ENCODE measurements around the gene USP20.
"Not testable (repeated sequence)": the region's sequence is repeated elsewhere in the genome, so short reads cannot be mapped to it uniquely, and the experiment has no call there.

The USP20 gene

DNA sequence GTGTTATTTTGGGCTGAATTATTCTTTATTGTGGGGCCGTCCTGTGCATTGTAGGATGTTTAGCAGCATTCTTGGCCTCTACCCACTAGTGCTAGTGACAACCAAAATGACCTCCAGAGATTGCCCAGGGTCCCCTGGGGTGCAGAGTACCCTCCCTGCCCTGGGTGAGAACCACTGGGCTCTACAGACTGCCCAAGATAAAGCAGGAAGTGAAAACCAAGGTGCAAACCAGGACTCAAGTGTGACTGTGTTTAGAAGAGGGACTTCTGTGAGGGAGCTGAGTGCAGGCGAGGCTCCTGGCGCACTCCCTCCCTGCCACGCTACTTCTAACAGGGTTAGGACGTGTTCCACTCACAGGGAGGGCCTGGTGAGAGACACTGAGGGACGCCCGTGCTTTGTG, 41.6 kb downstream of the USP20 start:
- DNase-seq = no peak

DNA sequence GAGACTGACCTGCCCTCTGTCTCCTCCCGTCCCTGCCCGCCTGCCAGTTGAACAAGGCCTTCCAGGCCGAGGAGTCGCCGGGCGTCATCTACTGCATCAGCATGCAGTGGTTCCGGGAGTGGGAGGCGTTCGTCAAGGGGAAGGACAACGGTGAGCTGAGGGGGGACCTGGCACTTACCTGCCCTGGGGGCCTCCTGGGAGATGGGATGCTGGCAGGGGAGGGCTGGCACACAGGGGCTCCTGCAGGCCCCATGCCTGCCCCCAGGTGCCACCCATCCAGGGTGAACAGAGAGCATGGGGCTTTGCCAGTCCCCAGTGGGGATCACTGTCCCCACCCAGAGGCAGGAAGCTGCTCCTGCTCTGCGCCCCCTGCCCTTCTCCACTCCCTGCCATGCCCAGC, 43.0 kb downstream of the USP20 start:
- no peak for DNase-seq

DNA sequence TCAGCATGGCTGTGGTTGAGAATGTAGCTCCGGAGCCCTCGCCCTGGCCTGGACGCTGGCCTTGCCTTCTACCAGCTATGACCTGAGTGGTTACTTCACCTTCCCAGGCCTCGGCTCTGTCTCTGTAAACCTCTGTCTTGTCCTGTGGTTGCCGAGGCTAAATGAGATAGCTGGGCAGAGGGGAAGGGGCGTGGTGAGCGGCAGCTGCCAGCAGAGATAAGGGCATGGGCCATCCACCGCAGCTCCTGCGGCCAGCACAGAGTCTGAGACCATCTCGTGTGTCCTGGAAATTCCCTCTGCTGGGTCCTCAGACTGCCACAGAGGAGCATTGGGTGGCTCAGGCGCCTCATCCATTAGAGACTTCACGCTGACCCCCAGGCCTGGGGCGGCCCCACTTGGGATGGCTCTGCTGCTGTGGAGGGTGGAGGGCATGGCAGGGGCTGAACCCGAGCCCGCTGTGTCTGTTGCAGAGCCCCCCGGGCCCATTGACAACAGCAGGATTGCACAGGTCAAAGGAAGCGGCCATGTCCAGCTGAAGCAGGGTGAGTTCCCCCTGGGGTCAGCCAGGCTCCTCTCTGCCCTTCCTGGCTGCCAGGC, 43.9 kb downstream of the USP20 start:
- no peak for DNase-seq

DNA sequence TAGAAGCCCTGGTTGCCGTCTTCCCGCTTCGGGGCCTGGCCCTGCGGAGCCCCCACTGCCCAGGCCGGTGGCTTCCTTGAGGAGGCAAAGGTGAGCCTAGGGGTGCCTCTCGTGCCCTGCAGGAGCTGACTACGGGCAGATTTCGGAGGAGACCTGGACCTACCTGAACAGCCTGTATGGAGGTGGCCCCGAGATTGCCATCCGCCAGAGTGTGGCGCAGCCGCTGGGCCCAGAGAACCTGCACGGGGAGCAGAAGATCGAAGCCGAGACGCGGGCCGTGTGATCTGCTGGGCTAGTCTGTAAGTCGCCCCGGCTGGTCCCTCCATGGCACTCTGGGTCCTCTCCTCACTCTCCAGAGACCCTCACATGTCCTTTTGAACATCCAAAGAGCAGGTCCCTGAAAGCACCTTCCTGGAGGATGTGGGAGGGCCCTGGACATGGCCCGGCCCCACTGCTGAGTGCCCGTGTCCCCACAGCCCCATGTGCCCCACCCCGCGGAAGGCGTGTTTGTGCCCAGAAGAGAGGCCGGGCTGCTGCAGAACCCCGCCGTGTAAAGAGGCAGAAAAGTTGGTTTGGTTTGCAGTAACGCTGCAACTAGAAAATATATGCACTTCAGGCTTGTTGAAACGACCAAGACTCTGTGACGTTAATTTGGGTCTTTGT, 44.9 kb downstream of the USP20 start:
- no peak for DNase-seq

DNA sequence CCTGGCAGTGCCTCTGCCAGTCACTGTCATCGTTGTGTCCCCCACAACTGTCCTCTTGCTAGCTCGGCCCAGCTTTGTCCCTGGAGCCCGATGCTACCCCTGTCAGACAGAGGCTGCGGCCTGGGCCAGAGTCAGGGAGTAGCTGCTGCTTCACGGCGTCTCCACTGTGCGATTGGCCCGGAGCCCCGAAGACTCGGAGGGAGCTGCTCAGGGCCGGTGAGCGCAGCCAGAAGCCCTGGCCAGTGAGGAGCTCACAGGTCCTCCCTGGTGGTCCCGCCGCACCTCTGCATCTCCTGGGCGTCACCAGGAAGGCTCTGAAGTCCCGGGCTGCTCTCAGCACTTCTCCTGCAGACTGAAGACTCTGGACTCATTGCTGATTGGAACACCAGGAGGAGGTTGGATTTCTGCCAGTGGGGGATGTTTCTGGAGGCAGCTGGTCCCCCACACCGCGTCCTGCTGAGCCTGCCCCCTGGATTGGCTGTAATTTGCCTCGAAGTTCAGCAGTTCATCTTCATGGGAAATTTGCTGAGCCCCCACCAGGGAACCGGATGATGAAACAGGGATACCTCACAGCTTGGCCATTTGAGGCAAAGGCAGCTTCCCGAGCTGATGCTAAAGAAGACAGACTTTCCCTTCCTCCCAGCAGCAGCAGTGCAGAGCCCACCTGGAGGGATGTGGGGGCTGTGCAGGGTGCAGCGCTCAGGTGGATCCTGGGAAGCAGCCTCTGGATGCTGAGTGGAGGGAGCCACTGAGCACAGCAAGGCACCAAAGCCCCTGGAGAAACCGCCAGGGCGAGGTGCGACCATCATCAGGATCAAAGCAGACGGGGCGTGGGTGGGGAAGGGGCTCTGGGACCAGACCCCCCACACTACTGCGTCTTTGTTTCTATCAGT, 45.6 kb downstream of the USP20 start:
- DNase-seq = no peak

DNA sequence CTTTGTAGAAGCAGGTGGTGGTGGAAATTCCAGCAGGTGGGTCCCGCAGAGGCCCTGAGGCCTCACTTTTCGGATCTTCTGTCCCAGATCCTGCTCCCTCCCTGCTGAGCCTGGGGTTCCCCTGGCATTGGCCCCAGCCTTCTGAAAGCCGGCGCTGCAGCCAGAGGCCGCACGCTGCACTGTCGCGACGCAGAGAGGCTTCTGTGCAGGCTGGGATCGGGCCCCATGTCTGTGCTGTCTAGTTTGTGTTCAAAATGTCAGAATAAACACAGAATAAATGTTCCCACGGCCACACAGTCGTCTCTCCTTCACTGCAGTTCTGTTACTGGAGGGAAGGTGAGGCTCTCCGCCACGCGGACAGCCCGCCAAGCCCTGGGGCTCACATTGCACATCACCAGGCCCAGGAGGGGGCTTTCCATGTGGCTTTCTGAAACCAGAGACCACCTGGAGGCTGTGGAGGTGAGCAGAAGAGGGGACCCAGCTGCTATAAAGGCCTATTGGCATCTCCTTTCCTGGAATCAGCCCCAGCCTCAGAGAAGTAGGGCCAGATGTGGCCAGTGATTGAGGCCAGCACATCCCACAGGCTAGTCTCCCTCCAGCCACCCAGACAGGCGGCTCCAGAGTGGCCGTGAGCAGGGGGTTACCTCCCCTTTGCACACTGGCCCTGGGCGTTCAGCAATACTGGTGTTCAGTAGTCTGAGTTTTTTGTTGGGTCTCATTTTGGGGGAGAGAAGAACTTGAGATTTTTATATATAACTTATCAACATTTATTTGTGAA, 46.5 kb downstream of the USP20 start:
- DNase-seq = no peak

DNA sequence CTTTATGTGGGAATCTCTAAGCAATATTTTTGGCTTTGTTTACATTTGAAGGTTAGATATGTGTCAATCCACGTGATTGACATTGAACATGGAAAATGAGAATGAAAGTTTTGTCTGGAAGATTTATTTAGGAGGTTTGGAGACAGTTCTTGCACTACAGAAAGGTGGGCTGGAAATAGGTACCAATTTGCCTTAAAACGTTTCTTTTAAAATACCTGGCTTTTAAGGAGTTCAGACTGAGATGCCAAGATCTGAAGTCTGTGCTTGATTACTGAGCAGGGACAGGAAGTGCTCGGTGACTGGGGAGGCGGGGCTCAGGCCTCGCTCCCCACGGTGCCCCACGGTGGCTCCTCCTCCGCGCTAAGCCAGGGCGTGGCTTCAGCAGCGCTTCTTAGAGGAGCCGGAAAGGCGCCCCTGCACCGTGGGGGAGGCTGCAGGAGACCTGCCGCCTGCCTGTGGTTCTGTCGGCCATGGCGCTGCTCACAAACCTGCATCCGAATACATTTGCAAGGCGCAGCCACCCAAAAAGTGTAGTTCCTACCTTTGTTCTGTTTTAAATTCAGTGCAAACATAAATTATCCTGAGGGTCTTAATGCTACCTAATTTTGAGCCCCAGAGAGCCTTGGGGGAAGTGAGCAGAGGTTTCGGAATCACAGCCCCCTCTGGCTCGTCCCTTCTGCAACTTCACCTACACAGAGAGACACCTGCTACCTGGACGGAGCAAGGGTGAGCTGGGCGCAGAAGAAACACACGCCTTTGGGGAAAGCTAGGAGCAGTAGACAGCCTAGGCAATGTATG, 49.2 kb downstream of the USP20 start:
- peak; percentile 93 for DNase-seq

DNA sequence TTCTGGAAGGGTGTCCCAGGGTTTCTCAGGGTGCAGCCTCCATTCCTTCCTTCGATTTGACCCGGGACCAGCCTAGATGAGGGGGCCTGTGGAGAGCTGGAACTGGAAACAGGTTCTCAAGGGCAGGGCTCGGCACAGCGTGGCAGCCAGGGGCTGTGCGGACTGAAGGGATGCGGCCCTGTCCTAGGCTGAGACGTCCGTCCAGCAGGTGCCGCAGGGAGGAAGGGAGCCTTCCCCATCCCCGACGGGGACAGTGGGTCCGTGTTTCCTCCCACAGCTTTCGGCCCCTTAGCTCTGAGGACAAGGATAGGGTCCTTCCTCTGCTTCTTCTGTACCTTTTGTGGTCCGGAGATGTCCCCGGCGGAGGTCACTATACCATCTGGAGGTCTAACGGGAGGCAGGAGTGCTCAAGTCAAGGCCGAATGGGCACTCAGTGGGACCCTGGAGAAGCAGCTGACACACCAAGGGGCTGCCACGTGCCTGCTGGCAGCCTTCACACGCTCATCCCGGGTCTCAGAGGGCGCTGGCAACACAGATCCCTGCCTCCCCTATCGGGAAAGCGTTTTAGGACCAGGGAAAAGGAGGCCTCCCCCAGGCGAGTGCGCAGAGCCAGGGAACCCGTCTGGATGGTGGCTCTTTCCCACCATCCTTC, 49.9 kb downstream of the USP20 start:
- DNase-seq = peak; percentile 19

DNA sequence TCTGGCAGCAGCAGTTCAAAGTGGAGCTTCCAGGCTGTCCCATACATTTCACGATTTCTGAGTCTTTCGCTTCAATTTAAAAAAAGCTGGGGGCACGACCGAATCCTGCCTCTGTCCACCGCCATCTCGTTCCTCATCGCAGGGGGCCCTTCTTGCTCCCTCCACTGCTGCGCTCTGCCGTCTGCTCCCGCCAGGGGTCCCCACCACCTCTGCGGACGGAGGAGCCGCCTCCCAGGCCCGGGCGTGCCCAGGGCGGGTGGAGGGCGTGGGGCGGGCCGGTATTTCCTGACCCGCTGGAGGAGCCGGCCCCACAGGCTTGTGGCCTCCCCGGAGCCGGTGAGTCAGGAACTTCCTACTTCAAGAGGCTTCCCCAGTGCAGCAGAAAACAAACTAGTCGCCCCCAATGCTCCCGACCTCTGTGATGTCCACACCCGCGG, 50.4 kb downstream of the USP20 start:
- peak; percentile 91 for DNase-seq

DNA sequence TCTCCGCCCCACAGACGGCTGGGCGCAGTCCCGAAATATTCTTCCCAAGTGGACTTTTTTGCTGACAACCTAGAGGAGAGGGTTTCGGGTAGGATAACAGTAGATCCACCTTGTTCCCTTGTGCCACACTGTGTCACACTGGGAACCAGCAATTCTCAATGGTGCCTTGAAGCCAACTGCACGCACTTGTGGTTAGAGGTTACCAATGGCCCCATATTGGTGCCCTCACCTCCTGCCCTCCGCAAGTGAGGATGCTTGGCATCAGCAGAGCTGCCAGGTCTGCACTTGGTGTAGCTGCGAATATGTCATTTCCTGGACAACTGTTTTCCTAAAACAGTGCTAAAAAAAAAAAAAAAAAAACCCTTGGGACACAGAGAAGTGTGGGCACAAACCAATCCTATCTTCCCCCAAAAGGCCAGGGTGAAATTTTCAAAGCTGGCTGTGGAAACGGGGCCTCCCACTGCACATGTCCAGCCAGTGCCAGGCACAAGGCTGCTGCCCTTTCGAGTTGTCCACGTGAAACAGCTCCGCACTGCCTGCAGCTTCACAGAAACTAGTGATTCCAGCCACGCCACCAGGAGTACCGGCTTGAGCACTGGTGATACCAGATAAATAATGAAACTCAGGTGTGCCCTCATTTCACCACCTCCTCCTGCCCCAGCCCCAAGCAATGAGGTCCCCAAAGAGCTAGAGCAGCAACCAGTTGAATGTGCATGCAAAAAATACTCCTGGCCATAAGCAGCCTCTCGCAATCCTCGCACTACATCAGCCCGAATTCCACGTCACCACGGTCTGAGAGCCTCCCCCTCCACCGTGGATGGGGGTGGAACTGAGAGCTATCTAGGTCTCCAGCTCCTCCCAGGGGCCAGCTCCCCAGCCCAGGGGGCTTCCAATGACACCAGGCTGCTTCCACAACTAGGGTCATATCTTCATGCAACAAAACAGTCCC, 51.2 kb downstream of the USP20 start:
- peak; percentile 55 for DNase-seq

DNA sequence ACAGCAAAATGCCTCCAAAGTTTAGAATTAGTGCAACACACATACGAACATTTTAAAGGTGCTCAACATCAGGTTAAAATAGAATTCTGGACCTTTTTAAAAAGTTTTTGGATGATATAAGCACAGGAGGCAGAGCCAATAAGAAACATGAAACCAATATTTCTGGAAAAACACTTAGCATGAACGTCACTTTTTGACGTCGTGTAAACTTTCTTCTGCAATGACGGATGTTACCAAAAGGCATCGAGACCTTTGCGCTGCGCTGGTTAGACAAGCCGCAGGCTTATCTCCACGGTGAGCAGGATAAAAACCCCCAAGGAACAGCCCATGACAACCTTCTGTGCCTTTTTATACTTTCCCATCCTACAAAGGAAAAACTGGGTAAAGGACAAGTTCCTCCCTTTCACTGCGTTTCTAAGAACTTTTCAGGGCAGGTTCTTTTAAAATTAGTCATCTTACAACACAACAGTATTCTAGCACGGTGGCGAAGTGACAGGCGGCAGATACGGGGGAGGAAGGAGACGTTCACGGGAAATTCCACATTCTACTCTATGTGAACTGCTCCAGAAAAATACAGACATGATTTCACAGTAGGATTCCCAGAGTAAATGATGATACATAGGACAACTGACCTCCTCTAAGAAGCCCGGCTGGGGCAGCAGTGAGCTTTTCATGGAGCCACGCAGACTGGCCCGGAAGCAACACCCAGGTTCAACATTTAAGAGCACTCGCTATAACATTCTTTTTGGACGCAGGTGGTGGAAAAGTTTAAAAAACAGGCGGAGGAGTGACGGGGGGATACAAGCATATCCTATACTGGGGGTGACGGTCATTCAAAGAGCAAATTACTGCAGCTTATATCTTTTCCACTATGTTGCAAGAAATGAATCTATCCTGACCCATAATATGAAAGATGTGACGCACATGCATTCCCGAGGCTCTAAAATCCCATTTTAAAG, 52.4 kb downstream of the USP20 start:
- peak; percentile 79 for DNase-seq

DNA sequence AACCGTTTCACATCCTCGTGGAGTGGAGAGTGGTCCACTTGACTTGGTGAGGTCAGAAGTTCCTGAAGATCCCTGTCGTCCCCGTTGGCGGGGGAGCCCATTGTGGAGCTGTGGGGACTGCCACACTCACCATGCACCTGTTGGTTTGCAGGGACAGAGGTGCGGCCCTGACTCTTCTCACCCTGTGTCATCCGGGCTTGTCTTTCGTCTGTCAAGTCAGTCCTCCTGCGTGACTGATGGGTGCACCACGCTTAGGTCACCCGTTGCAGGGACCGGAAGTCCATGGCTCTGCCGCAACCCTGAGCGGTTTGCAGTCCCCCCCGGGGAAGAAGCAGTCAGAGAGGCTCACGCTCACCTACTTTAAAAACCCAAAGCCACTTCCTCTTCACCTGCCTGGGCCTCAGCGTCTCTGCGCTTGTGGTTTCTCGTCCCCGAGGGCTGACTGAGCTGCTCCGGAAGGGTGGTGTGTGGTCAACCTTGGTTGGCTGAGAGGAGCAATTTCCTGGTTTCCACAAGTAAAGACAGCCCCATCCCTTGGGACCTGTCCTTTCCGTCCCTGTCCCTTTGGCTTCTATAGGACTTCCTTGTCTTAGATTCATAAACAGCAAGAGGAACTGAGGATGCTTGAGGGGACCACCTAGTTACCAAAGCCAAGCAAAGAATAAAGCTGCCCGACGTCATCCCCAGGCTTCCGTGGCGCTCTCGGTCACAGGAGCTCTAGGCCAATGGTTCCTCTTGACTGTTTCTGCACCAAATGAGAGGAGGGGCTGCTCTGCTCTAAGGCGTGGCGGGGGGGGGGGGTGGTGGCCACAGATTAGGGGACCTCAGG, 53.2 kb downstream of the USP20 start:
- peak; percentile 97 for DNase-seq

DNA sequence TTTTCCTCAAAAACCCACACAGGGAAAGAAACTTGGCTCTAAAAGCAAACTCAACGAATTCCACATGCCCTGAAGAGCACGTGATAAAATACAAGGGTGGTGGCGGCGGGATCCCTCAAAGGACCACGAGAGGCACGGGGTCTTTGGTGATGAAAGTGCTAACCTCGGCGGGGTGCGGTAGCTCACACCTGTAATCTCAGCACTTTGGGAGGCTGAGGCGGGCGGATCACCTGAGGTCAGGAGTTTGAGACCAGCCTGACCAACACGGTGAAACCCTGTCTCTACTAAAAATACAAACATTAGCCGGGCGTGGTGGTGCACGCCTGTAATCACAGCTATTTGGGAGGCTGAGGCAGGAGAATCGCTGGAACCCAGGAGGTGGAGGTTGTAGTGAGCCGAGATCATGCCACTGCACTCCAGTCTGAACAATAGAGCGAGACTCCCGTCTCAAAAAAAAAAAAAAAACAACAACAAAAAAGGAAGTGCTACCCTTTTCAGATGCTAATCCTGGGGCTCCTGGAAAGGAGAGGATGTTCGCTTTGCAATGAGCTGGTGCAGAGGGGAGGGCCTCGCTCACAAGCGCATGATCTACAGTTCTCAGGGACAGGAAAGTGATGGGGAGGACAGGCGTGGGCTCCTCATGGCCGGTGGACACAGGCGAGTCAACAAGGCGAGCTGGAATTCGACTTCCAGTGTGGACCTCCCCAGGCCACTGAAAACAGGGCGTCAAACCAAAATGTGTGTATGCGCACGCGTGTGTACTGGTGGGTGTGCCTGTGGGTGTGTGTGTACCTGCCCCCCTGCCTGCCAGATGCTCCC, 54.1 kb downstream of the USP20 start:
- DNase-seq = peak; percentile 15

DNA sequence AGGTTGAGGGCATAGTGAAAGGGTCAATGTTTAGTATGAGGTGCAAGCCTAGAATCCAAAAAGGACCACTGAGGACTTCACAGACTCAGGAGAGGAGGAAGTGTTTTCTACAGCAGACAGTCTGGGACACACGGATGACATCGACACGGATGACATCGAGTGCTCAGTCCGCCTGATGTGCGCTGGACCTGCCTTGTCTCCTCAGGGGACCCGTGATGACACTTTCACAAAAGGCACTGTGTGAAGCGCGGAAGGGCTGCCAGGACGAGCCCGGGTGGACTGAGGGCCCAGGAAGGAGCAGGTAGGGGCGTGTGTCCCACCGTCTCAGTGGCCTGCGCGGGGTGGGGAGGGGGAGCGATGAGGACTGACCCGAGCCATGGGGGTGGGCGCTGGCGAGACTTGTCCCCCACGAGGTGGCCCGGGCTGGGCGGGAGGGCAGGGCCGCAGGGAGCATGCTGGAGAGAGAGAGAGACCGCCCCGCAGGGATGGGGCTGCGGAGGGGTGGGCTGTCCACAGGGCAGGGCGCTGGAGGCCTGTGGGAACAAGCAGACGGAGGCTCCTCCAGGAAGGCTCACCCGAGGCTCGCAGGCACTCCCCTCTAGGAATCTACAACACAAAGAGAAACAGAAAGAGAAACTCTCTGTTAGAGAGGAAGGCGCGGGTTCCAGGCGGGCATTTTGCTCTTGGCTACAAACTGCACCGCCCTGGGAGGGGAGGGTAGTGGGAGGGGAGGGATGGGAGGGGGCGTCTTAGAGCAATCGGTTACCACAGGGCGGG, 54.9 kb downstream of the USP20 start:
- DNase-seq = peak; percentile 72

DNA sequence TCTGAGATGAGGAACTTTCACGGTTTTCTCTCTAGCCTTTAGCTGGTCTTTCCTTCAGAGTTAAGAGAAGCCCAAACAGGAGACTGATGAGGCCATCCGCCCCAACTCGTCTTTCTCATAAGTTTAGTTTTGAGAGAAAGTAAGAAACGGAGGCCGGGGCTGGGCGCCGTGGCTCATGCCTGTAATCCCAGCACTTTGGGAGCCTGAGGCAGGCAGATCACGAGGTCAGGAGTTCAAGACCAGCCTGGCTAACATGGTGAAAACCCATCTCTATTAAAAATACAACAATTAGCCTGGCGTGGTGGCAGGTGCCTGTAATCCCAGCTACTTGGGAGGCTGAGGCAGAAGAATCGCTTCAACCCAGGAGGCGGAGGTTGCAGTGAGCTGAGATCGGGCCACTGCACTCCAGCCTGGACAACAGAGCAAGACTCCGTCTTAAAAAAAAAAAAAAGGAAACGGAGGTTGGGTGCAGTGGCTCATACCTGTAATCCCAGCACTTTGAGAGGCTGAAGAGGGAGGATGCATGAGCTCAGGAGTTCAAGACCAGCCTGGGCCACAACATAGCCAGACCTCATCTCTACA, 55.6 kb downstream of the USP20 start:
- DNase-seq = not testable (repeated sequence)

DNA sequence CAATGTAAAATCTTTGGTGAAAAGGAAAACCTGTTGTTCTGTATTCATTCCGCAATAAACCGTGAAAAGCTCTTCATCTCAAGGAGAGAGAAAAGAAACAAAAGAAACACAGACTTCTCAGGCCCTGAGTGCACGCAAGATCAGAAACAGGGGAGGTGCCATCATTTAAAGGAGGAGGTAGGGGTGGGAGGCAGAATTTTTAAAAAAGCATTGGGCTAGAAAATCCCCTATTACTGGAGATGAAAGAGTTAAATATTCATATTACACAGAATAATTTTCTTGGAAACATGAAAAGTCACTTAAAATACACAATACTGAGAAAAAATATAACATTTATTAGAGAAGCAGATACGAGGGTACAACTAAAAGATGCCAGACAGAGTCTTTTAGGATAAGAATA, 56.3 kb downstream of the USP20 start:
- DNase-seq = peak; percentile 30
